Occipital lobe (tissue), 2 donors: ENCODE measurements around the gene THOC1. TPM values are rescaled to one million over a fixed set of nuclear protein-coding genes. Genes with fewer than 3 reads are reported as not detected.
"Not testable (repeated sequence)": the region's sequence is repeated elsewhere in the genome, so short reads cannot be mapped to it uniquely, and the experiment has no call there.

Experiments
- DNase-seq: peaks from one replicate; lab custom pipeline; 2025; lab: John Stamatoyannopoulos, UW
- total RNA-seq: library from RNA; depleted of rRNA; stranded (reverse); fragments of >200 nt; gene quantifications from one replicate; pipeline ENCODE4 v1.2.3, GENCODE V29; 2014

THOC1 gene, protein sequence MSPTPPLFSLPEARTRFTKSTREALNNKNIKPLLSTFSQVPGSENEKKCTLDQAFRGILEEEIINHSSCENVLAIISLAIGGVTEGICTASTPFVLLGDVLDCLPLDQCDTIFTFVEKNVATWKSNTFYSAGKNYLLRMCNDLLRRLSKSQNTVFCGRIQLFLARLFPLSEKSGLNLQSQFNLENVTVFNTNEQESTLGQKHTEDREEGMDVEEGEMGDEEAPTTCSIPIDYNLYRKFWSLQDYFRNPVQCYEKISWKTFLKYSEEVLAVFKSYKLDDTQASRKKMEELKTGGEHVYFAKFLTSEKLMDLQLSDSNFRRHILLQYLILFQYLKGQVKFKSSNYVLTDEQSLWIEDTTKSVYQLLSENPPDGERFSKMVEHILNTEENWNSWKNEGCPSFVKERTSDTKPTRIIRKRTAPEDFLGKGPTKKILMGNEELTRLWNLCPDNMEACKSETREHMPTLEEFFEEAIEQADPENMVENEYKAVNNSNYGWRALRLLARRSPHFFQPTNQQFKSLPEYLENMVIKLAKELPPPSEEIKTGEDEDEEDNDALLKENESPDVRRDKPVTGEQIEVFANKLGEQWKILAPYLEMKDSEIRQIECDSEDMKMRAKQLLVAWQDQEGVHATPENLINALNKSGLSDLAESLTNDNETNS
- total RNA-seq: 117 TPM

DNA sequence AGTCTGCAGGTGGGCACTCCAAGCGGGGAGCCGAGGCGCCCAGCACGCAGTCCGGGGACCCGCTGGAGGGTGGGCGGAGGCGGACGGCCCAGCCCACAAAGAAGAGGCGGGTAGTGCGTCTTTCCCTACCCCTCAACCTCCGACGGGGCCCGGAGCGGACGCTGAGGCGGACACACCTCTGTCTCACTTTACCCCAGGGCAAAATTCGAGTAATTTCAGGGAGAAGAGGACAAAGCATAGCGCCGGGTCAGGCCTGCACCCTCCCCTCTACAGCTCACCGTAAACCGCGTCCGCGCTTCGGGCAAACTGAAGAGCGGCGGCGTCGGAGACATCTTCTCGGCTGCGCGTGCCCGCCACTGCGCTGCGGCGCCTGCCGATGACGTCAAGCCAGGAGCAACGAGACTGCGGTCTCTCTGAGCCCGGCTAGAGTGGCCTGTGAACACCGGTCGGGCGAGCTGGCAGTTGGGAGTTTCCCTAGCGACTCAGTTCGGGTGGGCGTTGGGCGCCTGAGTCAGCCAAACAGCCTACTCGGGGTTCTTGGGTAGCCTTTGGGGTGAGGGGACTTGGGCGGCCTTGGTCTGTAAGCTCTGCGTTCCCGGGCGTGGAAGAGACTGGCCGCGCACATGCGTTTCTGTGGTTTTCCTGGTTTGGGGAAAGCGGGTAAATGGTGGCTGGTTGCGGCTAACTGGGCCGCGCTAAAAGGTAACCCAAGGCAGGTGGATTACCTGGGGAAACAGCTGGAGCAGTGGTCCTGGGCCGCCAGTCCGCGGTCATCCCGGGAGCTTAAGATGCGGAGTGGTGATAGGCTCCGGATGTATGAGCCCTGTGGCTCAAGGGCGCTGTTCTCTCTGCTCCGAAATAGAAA, at the start of gene THOC1:
Gene THOC1 (minus strand): TSS at position 360 of the 865 bp plus-strand sequence. CDS start 28 bp downstream, at position 332.
- DNase-seq: peak; percentile 90

DNA sequence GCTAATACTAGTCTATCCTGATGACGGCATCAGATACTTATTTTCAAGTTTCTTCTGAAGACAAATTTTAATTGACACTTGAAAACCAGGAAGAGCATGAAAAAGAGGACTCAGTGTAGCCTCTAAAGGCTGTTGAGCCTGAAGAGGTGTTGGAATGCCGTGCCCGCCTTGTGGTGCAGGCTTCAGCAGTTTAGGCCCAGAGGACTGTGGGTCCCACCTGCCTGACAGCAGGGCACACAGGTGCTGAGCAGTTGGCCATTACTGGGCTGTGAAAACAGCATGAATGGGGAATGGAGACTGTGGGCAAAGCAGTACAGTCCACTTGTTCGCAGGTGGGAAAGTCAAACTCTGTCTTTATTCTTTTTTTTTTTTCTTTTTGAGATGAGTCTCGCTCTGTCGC, 49.8 kb upstream of the THOC1 start:
- DNase-seq: no peak

DNA sequence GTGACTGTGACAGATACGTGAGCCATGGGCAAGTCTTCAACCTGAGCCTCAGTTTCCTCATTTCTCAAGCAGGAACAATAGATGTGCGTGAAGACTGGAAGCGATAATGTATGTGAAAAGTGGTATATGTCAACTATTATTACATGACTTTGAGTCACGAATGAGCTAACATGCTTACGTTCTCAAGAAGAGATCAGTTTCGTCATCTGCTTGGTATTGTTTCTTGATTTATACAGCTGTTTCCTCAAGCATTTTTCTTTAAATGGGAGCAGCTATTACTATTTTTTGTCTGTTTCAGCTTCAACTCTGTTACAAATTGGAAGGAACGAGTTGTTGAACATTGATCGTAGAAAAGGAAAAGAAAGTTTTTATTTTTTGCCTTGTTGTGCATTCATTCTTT, 48.5 kb upstream of the THOC1 start:
- no peak for DNase-seq

DNA sequence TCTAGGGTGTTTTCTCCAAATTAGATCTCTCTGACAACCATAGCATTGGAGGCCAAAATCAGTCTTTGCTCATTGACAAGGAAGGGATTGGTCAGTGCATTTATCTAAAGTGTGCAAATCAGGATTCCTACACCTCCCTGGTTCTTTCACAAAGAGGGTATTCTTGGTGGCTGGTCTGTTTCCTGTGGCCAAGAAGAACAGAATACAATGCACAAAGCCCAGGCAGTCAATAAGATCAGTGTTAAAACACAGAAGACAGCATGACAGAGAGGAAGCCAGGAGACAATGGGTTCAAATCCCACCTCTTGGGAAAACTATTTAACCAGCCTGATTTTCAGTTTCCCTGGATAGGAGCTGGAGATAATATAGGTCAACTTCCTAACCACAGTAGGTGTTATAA, 46.1 kb upstream of the THOC1 start:
- DNase-seq: no peak

DNA sequence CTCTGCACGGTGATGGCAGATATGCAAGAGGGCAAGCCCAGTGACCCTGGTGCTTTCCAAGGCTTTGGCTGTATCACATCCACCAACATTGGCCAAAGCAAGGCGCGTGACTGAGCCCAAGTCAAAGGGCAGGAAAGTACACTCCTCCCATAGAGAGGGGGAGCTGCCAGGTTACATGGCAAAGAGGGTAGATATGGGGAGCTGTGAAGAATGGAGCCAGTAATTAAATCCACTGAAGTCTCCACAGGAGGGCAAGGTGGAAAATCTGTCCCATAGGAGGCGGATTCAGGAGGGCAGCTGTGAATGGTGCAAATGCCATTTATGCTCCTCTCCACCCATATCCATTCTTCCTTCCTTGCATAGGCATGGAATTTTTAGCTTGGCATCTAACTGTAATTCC, 44.6 kb upstream of the THOC1 start:
- no peak for DNase-seq

DNA sequence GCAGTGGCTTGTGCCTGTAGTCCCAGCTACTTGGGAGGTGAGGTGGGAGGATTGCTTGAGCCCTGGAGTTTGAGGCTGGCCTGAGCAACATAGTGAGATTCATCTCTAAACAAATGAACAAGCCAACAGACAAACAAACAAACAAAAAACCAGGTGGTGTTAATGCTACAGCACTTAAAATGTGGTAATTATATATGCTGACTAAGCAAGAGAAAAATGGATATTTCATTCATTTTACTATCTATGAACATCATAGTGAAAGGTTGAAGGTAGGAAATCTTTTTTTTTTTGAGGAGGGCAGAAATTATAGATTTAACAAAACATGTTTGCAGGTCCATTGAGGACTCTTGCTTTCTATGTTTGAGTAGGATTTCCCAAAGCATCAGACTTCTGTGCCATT, 42.2 kb upstream of the THOC1 start:
- no peak for DNase-seq

DNA sequence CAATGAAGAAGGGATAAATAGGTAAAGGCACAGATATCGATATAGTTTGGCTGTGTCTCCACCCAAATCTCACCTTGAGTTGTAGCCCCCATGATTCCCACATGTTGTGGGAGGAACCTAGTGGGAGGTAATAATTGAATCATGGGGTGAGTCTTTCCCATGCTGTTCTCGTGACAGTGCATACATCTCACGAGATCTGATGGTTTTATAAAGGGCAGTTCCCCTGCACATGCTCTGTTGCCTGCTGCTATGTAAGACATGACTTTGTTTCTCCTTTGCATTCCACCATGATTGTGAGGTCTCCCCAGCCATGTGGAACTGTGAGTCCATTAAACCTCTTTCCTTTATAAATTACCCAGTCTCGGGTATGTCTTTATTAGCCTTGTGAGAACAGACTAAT, 40.2 kb upstream of the THOC1 start:
- DNase-seq: not testable (repeated sequence)

DNA sequence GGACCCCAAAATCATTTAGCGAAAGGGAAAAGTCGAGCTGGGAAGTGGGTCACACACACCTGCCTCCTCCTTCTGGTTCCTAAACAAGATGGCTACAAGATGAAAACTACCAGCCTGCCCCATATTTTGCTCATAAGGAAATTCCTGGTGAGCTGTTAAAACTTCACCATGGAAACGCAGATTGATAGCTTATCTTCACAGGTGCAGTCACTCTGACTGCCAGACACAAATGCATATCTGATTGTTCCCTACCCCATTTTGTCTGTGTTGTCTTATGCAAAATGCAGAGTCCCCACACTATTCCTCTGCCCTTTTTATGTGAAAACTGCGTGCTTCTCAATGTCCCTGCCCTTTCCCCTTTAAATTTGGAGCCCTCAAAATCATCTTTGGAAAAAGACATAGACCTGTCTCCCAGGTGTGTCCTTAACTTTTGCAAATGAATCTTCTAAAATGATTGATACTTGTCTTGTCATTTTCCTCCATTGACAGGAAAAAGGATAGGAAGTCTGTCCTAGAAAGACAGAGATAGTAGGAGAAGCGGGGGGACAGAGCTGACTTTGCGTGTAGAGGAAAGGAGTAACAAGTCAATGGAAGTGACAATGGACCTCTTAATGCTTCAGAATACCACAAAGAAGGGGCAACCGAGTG, 38.9 kb upstream of the THOC1 start:
- no peak for DNase-seq

DNA sequence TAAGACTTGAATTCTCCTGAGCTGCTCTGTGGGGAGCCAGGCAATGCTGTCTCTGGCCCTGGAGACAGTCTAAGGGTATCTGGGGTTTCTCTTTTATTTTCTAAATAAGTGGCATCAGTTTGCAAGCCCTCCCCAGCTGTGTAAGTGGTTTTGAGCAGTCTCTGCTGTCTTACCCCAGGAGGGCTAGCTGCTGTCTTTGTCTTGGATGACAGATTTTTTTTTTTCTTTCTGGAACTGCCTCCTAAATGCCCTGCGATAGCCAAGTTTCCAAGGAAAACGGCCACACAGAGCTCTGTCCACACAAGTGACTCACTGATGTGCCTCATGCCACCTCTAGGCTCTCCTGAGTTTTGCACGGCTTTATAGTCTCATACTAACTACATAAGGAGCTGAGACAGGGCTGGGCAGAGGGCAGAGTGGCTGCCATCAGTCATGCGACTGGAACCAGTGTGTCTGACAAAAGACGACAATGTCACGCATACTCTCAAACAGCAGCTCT, 37.2 kb upstream of the THOC1 start:
- no peak for DNase-seq

DNA sequence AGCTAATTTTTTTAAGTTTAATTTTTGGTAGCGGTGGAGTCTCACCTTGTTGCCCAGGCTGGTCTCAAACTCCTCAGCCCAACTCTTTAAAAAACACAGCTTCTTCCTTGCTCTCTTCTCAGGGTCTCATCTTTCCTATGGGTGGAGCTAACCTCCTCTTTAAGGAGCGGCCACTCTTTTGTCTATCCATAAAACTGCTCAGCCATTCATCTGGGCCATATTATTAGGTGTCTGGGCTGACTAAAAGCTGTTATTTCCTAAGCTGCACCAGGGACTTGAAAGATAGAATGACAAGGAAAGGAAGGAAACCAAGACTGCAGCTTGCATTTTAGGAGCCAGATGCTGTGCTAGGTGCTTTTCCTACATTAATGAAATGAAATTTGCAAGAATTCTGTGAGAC, 35.8 kb upstream of the THOC1 start:
- no peak for DNase-seq

DNA sequence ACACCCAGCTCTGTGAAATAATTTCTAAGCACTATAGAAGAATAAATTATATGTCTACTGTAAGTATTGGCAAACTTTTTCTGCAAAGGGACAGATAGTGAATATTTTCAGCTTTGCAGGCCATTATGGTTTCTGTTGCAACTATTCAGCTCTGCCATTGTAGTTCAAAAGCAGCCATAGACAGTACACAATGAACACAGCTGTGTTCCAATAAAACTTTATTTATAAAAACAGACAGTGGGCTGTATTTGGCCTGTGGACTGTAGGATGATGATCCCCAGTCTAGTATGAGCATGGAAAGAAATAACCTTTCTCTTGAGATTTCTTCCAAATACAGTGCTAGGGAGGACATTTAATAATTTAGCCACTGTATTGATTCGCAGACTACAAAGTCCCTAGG, 35.2 kb upstream of the THOC1 start:
- no peak for DNase-seq

DNA sequence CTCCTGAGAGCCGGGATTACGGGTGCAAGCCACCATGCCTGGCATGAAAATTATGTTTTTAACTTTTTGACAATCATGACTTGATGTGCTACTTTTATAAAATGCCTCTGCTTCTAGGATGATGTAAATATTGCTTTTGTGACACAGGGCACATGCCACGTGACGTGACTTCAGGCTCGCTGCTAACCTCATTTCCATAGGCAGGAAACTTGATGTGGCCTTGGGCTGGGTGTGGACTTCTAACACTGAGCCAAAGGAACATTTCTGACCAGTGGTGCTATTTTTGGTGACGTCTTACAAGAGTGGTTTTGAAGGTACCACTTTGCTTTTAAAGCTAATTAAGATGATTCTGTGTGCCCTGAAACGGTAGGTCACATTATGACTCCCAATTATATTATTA, 34.2 kb upstream of the THOC1 start:
- no peak for DNase-seq

DNA sequence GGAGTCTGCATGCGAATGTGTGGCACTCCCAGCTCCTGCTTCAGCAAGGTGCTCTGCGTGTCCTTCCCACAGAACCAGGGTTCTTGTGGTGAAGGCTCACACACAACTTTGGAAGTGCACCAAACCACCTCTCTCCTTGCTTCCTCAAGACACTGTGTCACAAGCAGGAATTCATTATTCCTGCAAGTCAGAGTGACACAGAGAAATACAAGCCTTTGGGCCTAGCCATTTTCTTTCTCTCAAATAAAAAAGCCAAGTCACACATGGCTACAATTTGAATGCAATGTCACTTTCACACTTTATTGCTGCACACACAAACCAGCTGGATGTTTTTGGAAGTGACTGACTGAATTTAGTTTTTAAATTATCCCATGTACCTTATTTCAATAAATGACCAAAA, 30.1 kb upstream of the THOC1 start:
- DNase-seq: no peak

DNA sequence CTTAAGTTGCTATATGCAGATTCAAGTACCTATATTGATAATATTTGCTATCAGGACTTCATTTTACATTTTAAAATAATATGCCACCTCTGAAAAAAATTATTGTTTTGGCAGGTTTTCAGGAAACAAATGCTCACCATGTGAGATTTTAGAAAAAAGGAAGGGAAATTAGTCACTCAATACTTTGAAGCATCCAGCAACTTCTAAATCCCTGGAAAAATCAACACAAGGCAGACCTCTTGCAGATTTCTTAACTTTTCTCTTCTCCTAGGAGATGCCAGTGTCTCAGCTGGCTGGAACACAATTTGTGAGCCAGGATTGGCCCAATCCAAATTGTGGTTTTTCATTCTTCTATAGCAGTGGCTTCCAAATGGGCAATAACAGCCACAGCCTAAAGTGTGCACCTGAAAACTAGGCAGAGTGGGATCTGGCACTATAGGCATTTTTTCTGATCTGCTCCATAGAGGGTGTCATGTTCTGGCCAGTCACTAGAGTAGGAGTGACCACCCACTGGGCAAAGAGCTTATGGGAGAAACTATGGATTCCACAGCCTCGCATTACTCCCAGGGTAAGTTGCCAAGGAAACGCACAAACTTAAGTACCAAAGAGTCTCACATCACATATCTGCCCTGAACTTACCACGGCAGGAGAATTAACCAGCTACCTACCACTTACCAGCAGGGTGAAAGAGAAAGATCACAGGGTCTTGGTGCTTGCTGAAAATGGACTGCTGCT, 28.1 kb upstream of the THOC1 start:
- DNase-seq: no peak

DNA sequence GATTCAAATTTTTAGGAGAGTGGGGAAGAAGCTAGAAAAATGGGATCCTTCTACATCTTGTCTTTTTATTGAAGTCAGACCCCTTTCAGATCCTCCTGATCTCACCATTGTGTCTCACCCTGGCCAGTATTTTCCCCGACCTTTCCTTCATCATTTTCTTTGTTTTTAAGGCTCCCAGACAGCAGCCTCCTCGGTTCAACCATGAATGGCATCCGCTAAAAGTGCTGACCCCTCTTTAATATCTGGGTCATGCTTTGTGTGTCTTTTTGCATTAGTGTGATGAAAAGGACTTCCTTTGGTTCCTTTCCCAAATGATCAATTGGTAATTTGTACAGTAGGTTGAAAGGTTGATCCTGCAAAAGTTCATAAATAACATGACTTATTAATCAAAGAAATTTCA, 26.7 kb upstream of the THOC1 start:
- no peak for DNase-seq

DNA sequence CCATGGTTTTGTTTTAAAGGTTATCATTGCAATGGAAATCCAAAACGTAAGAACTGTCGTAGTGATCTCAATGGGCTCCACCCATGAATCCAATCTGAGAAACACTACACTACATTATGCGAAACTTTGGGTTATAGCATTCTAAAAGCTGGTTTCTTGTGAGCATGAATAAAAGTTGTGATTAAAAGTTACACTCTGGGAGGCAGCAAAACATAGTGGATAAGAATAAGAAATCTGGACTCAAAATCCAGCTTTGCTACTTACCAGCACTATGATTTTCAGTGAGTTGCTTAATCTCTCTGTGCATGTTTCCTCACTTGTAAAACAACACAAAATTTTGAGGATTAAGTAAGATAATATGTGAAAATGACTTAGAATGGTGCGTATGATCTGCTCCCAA, 25.7 kb upstream of the THOC1 start:
- DNase-seq: no peak

DNA sequence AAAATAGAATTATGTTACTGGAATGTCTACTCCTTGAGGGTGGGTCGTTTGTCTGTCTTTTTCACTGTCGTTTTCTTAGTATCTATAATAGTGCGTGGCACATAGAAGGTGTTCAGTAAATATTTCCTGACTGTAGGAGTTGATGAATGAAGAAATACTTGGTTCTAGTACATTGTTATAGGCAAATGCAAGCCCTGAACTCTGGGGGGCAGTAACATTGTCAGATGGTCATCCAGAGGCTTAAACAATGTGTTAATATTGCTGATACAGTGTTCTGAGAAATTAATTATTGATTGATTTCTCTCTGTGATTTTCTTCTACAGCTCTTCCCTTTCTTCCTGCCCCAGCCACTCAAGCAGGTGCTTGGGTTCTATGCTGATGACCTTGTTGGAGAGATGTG, 24.4 kb upstream of the THOC1 start:
- DNase-seq: no peak

DNA sequence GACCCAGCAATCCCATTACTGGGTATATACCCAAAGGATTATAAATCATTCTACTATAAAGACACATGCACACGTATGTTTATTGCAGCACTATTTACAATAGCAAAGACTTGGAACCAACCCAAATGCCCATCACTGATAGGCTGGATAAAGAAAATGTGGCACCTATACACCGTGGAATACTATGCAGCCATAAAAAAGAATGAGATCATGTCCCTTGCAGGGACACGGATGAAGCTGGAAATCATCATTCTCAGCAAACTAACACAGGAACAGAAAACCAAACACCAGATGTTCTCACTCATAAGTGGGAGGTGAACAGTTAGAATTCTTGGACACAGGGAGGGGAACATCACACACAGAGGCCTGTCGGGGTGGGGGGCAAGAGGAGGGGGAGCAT, 22.1 kb upstream of the THOC1 start:
- not testable (repeated sequence) for DNase-seq

DNA sequence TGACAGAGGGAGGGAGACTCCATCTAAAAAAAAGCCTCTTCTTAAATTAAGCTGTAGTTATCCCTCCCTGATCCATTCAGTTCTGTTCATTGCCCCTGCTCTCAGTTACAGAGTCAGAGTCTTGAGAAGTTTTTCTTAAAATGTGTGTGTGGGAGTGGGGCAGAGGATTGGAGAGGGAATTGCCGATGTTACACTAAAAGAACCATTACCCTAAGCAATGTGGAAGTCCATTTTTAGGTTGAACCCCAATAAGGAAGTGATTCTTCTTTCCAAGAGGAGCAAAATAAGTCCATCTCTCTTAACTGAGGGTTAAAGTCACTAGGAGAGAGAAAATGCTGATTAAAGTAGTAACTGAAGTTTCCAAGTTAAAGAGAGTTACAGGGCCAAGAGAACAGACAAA, 21.2 kb upstream of the THOC1 start:
- DNase-seq: no peak

DNA sequence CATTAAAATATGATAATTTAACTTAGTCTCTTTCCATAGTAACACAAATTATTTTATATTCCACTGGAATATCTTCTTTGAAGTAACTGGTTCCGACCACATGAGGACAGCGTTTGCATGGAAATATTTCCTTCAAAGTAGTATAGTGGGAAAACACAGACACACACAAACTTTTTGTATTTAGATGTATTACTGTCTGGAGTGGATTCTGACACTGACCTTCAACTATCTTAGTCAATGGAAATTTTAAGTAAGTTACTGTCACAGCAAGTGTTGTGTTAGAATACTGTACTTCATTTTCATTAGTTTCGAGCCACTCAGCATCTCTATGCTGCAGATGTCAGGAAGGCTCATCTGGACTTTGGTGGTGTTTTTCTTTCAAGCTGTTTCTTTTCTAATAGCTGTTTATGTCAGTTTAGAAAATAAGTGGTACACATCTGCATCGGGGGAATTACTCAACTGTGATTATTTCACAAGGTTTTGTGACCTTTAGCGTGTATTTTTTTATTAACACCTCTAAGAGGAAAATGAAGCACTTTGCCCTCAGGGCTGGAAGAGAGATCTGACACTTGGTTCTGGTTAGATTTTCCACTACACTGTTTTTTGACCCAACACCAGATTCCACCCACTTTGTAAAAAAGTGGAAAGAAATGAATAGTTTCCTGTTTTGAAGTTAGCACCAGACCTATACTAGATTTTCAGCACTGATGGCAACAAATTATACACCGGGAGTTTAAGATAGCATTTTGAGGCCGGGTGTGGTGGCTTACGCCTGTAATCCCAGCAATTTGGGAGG, 18.9 kb upstream of the THOC1 start:
- DNase-seq: no peak
